DND-41 (cell line): Measurements from ENCODE around the gene VTI1A.
A peak's percentile ranks its signal among the peaks of the same experiment; 100 is the strongest.

Experiments
- EZH2 ChIP-seq: IDR thresholded peaks from 3 replicates; pipeline ENCODE4 v1.6.1; 2012; ENCODE audit warnings: borderline replicate concordance, low read depth, mild to moderate bottlenecking, moderate library complexity, low read length, inconsistent platforms; ENCODE audit not compliant: severe bottlenecking
- TF ChIP-seq, protein P1 (sequence below): IDR thresholded peaks from 2 replicates; pipeline ENCODE4 v1.5.1; 2012; ENCODE audit warnings: borderline replicate concordance, low read length, moderate library complexity, mild to moderate bottlenecking; ENCODE audit not compliant: poor library complexity, severe bottlenecking; ENCODE audit errors: extremely low read depth

DNA sequence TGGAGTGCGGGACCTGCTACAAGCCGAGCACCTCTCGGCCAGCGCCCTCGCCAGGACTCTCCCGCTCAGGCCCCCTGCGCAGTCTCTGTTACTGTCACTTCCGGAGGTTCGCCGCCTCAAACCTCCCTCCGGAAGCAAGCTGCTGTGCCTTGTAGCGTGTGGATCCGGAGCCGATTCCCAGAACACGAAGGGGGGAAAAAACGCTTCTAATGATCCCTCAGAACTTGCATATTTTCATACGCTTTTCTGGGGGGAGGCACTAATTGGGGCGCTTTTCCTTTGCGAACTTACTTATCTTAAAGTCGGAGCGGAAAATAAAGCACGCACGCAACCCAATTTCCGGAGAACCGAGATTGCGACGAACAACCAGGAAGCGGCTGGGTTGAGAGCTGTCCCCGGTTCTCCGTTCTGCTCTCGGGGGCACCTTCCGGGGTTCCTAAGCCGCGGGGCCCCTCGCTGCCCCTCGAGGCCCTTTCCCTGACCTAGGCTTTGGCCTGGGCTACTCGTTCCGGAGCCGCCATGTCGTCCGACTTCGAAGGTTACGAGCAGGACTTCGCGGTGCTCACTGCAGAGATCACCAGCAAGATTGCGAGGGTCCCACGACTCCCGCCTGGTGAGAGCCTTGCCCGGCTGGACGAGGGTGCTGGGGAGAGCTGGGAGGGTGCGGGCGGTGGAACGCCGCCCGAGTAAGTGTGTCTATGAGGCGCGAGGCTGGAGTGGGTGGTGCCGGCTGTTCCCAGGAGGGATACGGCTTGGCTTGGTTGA, at the start of gene VTI1A, which contains the start of gene ZDHHC6:
- TF ChIP-seq, protein P1, sequence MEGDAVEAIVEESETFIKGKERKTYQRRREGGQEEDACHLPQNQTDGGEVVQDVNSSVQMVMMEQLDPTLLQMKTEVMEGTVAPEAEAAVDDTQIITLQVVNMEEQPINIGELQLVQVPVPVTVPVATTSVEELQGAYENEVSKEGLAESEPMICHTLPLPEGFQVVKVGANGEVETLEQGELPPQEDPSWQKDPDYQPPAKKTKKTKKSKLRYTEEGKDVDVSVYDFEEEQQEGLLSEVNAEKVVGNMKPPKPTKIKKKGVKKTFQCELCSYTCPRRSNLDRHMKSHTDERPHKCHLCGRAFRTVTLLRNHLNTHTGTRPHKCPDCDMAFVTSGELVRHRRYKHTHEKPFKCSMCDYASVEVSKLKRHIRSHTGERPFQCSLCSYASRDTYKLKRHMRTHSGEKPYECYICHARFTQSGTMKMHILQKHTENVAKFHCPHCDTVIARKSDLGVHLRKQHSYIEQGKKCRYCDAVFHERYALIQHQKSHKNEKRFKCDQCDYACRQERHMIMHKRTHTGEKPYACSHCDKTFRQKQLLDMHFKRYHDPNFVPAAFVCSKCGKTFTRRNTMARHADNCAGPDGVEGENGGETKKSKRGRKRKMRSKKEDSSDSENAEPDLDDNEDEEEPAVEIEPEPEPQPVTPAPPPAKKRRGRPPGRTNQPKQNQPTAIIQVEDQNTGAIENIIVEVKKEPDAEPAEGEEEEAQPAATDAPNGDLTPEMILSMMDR, result peak; percentile 40
- TF ChIP-seq EZH2, result no peak
